Natural killer cell treated with Interleukin-12 subunit alpha and Interleukin-12 subunit beta and Interleukin-15 and Interleukin-18, amount 100 ng/mL, for 72 hours (primary cell): ENCODE measurements around the gene RNF6. TPM values are rescaled to one million over a fixed set of nuclear protein-coding genes. Genes with fewer than 3 reads are reported as not detected.

Experiments used
- ATAC-seq, 2 donors: fragments of 150-1000 bp; cut with Tn5 transposase in 1 of 2; sonication (Bioruptor Pico), chemical (Tn5 transposase) in 1 of 2; 2 replicates each; pipeline ENCODE4 v1.10.0; 2021
- DNase-seq: peaks from one replicate; pipeline ENCODE4 v3.0.0; 2022; ENCODE audit warnings: low spot score
- H3K27ac Mint-ChIP-seq, 2 donors: 1 replicate in 1 of 2; 2 replicates in 1 of 2; pipeline ENCODE4 v1.8.0; 2022; ENCODE audit warnings: mixed read lengths in 2 of 2, mild to moderate bottlenecking in 1 of 2, moderate library complexity in 1 of 2
- H3K27me3 Mint-ChIP-seq, 2 donors: 1 replicate in 1 of 2; 2 replicates in 1 of 2; pipeline ENCODE4 v1.8.0; 2022; ENCODE audit warnings: mixed read lengths in 2 of 2
- H3K36me3 Mint-ChIP-seq: one replicate; pipeline ENCODE4 v1.8.0; 2022; ENCODE audit warnings: mixed read lengths
- H3K4me1 Mint-ChIP-seq, 2 donors: 1 replicate in 1 of 2; 2 replicates in 1 of 2; pipeline ENCODE4 v1.8.0; 2022; ENCODE audit warnings: low read depth in 2 of 2, mixed read lengths in 2 of 2, mild to moderate bottlenecking in 1 of 2
- H3K4me3 Mint-ChIP-seq: one replicate; pipeline ENCODE4 v1.8.0; 2022; ENCODE audit warnings: mixed read lengths
- H3K9me3 Mint-ChIP-seq: 2 replicates; pipeline ENCODE4 v1.8.0; 2022; ENCODE audit warnings: mixed read lengths
- total RNA-seq, 2 donors: library from RNA; stranded (reverse); gene quantifications; one replicate each; pipeline ENCODE4 v1.2.3, GENCODE V29; 2022

Gene RNF6
- total RNA-seq, 2 donors from 2014 or later, result 37.7 to 64.4 TPM

- DNase-seq, result no peak
- H3K27ac Mint-ChIP-seq, result no peak overlapping the region
- peaks cover 45% of the 10 kb centered on the region for H3K36me3 Mint-ChIP-seq
- H3K9me3 Mint-ChIP-seq, result no peaks in the 10 kb centered on the region
- H3K27me3 Mint-ChIP-seq, result no peaks in the 10 kb centered on the region
- no peak for ATAC-seq
- peaks cover 19 to 20% of the 10 kb centered on the region in 2 donors for H3K4me1 Mint-ChIP-seq
- H3K4me3 Mint-ChIP-seq, result no peak overlapping the region
These were observed 8.1 kb downstream of the RNF6 start for GRCh38 chr13:26213982-26214381.

GRCh38 chr13:26213345-26213744, 8.8 kb downstream of the RNF6 start:
- no peaks in the 10 kb centered on the region for H3K27me3 Mint-ChIP-seq
- peaks cover 19 to 20% of the 10 kb centered on the region in 2 donors for H3K4me1 Mint-ChIP-seq
- H3K27ac Mint-ChIP-seq, result no peak overlapping the region
- peaks cover 51% of the 10 kb centered on the region for H3K36me3 Mint-ChIP-seq
- DNase-seq (no peak), ATAC-seq (no peak)
- no peaks in the 10 kb centered on the region for H3K9me3 Mint-ChIP-seq
- no peak overlapping the region for H3K4me3 Mint-ChIP-seq

GRCh38 chr13:26208287-26208686, 13.8 kb downstream of the RNF6 start:
- Mint-ChIP-seq H3K27ac (no peak overlapping the region), H3K27me3 (no peaks in the 10 kb centered on the region), H3K36me3 (peaks cover 34% of the 10 kb centered on the region), H3K4me1 (peaks cover 9 to 11% of the 10 kb centered on the region in 2 donors), H3K4me3 (no peak overlapping the region), H3K9me3 (no peaks in the 10 kb centered on the region)
- DNase-seq, result no peak
- ATAC-seq, result no peak

- Mint-ChIP-seq H3K9me3 (no peaks in the 10 kb centered on the region), H3K36me3 (peaks cover 13% of the 10 kb centered on the region), H3K27ac (no peak overlapping the region), H3K4me1 (peaks cover 0 to 4% of the 10 kb centered on the region in 2 donors), H3K27me3 (no peaks in the 10 kb centered on the region), H3K4me3 (no peak overlapping the region)
- ATAC-seq, result no peak
- no peak for DNase-seq
These were observed 19.6 kb downstream of the RNF6 start for GRCh38 chr13:26202365-26202972.

- Mint-ChIP-seq H3K36me3 (peaks cover 12% of the 10 kb centered on the region), H3K4me3 (no peak overlapping the region), H3K27ac (no peak overlapping the region), H3K27me3 (no peaks in the 10 kb centered on the region), H3K9me3 (no peaks in the 10 kb centered on the region), H3K4me1 (no peaks in the 10 kb centered on the region)
- no peak for DNase-seq
- ATAC-seq, result no peak
These were observed 21.3 kb downstream of the RNF6 start for GRCh38 chr13:26200811-26201210.

- DNase-seq (no peak), ATAC-seq (no peak)
- Mint-ChIP-seq H3K36me3 (peaks cover 21% of the 10 kb centered on the region), H3K27me3 (no peaks in the 10 kb centered on the region), H3K4me1 (no peaks in the 10 kb centered on the region), H3K9me3 (peaks cover 3% of the 10 kb centered on the region), H3K4me3 (no peak overlapping the region), H3K27ac (no peak overlapping the region)
These were observed 24.0 kb downstream of the RNF6 start for GRCh38 chr13:26198116-26198515.

GRCh38 chr13:26197298-26197697, 24.8 kb downstream of the RNF6 start:
- Mint-ChIP-seq H3K9me3 (peaks cover 3% of the 10 kb centered on the region), H3K27me3 (no peaks in the 10 kb centered on the region), H3K4me1 (no peaks in the 10 kb centered on the region), H3K27ac (no peak overlapping the region), H3K36me3 (peaks cover 18% of the 10 kb centered on the region), H3K4me3 (no peak overlapping the region)
- DNase-seq (no peak), ATAC-seq (no peak)

GRCh38 chr13:26186995-26187394, 35.1 kb downstream of the RNF6 start:
- no peaks in the 10 kb centered on the region for H3K36me3 Mint-ChIP-seq
- H3K4me1 Mint-ChIP-seq, result peaks cover 17 to 23% of the 10 kb centered on the region in 2 donors
- ATAC-seq (no peak), DNase-seq (no peak)
- H3K9me3 Mint-ChIP-seq, result no peaks in the 10 kb centered on the region
- H3K27me3 Mint-ChIP-seq, result no peaks in the 10 kb centered on the region
- peak overlapping the region; percentile 83 to 94 for H3K27ac Mint-ChIP-seq
- H3K4me3 Mint-ChIP-seq, result peak overlapping the region; percentile 89

- H3K4me1 Mint-ChIP-seq, result peaks cover 17 to 23% of the 10 kb centered on the region in 2 donors
- no peaks in the 10 kb centered on the region for H3K9me3 Mint-ChIP-seq
- peak overlapping the region; percentile 89 for H3K4me3 Mint-ChIP-seq
- ATAC-seq, result peak; percentile 97
- no peaks in the 10 kb centered on the region for H3K36me3 Mint-ChIP-seq
- DNase-seq, result peak; percentile 91
- no peaks in the 10 kb centered on the region for H3K27me3 Mint-ChIP-seq
- H3K27ac Mint-ChIP-seq, result peak overlapping the region; percentile 83 to 94
These were observed 35.8 kb downstream of the RNF6 start for GRCh38 chr13:26186118-26186870.

GRCh38 chr13:26185720-26186117, 36.4 kb downstream of the RNF6 start:
- Mint-ChIP-seq H3K4me1 (peaks cover 17 to 23% of the 10 kb centered on the region in 2 donors), H3K27me3 (no peaks in the 10 kb centered on the region), H3K36me3 (no peaks in the 10 kb centered on the region), H3K9me3 (no peaks in the 10 kb centered on the region), H3K27ac (peak overlapping the region; percentile 83 to 94), H3K4me3 (peak overlapping the region; percentile 89)
- ATAC-seq (no peak), DNase-seq (no peak)

GRCh38 chr13:26184791-26185250, 37.3 kb downstream of the RNF6 start:
- no peak overlapping the region for H3K27ac Mint-ChIP-seq
- no peak overlapping the region for H3K4me3 Mint-ChIP-seq
- peak in 1 of 2 donors; percentile 39 for ATAC-seq
- peak; percentile 77 for DNase-seq
- H3K36me3 Mint-ChIP-seq, result no peaks in the 10 kb centered on the region
- H3K4me1 Mint-ChIP-seq, result peaks cover 17 to 23% of the 10 kb centered on the region in 2 donors
- H3K9me3 Mint-ChIP-seq, result no peaks in the 10 kb centered on the region
- H3K27me3 Mint-ChIP-seq, result no peaks in the 10 kb centered on the region

GRCh38 chr13:26183416-26183815, 38.7 kb downstream of the RNF6 start:
- DNase-seq, result no peak
- Mint-ChIP-seq H3K27me3 (no peaks in the 10 kb centered on the region), H3K27ac (no peak overlapping the region), H3K4me1 (peaks cover 17 to 23% of the 10 kb centered on the region in 2 donors), H3K36me3 (no peaks in the 10 kb centered on the region), H3K9me3 (no peaks in the 10 kb centered on the region), H3K4me3 (no peak overlapping the region)
- ATAC-seq, result no peak

GRCh38 chr13:26179344-26179743, 42.8 kb downstream of the RNF6 start:
- H3K9me3 Mint-ChIP-seq, result no peaks in the 10 kb centered on the region
- no peak overlapping the region for H3K4me3 Mint-ChIP-seq
- no peaks in the 10 kb centered on the region for H3K36me3 Mint-ChIP-seq
- H3K4me1 Mint-ChIP-seq, result no peaks in the 10 kb centered on the region
- no peaks in the 10 kb centered on the region for H3K27me3 Mint-ChIP-seq
- DNase-seq (no peak), ATAC-seq (peak in 1 of 2 donors; percentile 11)
- no peak overlapping the region for H3K27ac Mint-ChIP-seq

GRCh38 chr13:26168835-26169234, 53.3 kb downstream of the RNF6 start:
- Mint-ChIP-seq H3K4me1 (no peaks in the 10 kb centered on the region), H3K27ac (no peak overlapping the region), H3K36me3 (no peaks in the 10 kb centered on the region), H3K27me3 (peaks cover 3 to 9% of the 10 kb centered on the region in 2 donors), H3K9me3 (no peaks in the 10 kb centered on the region), H3K4me3 (no peak overlapping the region)
- DNase-seq (no peak), ATAC-seq (no peak)
